Globus pallidus (tissue), 1 donor: Measurements from ENCODE around the gene GALNT2.

Experiments
- DNase-seq: peaks from one replicate; pipeline ENCODE4 v3.0.0-alpha.2; 2015; ENCODE audit warnings: low spot score

The GALNT2 gene

DNA sequence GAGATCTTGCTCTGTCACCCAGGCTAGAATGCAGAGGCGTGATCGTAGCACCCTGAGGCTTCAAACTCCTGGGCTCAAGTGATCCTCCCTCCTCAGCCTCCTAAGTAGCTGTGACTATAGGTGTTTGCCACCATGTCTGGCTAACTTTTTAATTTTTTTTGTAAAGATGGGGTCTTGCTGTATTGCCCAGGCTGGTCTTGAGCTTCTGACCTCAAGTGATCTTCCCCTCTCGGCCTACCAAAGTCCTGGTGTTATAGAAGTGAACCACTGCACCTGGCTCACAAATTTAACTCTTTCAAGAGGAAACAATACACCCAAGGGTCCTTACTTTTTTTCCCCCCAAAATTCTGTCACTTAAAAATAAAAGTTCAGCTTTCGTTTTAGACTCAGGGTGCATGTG, 62.3 kb downstream of the GALNT2 start:
- DNase-seq, result no peak

DNA sequence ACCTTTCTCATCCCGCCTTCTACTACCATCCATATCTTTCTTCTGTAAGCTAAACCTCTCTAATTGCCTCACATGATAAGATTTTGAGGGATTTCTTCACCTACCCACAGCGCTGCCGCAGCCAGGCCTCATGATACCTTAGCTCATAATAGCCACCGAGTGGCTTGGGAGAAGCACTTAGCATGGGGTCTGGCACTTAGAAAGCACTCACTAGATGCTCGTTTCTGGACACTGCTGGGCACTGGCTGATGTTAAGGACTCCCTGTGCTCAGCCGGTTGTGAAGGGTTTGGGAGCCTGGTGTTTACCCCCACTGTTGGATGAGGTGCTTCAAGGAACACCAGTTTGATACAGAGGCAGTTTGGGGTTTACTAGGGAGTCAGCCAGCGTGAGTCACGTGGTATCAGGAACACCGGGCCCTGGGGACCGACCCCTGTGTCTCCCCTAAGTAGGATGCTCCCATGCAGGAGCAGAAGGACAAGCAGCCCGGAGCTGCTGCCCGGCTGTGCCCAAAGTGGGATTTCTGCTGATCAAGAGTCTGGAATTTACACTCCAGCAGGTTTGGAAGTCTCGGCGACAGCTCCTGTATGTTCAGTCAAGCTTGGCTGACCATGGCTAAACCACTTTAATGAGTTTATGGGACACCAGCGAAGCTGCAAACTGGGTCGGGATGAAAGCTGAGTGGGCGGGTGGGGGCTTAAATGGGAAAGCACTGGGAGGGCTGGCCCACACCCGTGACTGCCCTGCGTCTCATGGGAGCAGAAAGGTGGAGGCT, 63.3 kb downstream of the GALNT2 start:
- no peak for DNase-seq

DNA sequence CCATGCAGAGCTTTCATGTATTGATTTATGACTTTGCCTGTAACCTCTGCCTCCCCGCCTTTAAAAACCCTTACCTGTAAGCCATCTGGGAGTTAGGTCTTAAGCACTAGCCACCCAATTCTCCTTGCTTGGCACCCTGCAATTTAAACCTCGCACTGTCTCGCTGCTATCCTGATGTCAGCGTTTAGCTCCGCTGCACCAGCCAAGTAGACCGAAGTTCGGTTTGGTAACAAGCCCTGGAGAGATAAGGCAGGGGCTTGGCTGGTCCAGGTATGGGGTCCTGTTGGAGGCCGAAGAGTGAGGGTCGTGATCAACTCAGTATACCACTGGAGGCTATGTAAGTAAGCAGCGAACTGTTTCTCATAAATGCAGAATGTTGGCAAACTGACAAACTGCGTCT, 64.4 kb downstream of the GALNT2 start:
- DNase-seq, result no peak

DNA sequence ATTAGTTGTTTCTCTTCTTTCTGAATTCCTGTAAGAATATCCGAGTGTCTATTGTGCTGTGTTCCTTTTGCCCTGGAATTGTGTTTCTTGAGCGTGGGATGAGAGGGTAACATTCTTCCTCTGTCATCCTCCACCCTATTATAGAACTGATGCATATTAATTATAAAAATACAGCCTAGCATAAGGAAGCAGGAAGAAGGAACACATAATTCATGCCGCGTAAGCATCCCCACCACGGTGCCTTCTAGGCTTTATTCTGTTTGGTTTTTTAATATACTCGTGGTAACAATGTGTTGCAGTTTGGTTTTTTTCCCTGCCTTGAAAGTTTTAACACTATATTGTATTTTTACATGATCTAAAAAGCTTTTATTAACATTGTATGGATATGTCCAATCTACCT, 65.7 kb downstream of the GALNT2 start:
- no peak for DNase-seq

DNA sequence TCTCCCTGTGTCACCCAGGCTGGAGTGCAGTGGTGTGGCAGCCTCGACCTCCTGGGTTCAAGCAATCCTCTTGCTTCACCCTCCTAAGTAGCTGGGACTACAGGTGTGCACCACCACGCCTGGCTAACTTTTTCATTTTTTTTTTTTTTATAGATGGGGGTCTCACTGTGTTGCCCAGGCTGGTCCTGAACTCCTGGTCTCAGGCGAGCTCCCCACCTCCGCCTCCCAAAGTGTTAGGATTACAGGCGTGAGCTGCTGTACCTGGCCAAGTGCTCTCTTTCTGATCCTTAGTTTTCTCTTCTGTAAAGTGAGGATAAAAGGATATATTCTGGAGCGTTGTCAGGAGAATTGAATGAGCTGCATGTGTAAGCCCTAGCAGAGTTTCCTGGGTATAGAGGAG, 68.7 kb downstream of the GALNT2 start:
- no peak for DNase-seq

DNA sequence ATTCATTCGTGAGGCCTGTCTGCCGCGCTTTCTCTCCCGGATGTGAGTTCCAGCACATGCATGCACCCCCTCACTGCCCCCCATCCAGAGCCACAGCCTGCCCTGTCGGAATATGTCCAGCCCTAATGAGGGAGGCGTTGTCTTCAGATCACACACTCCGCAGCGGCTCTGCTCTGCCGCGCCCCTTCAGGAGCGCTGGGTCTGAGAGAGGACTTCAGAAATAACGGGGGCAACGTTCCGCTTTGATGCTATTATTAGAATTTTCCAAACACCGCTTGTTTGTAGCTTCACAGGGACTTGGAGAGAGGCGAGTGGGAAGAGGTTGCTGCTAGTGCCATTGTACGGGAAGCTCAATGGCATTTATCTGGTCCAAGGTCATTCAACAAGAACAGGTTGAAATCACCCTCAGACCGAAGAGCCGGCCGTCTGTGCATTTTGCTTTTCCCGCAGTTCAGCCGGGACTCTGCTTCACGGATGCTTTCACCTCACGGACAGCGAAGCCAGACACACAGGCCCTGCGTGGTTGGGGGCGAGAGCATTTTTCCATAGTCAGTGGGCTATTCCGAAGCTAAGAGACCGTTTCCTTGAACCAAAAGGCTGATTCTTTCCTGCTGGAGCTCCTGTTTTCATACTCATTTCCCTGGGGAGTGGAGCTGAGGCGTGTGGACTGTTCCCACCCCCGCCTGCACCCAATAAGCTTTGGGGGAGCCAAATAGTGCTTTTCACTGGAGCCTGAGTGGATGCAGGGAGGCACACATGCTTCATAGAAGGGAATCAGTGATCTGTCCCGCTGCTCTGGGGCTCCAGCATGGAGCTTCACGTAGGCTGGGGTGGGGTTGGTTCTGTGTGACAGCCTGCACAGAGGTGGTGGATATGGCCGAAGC, 69.7 kb downstream of the GALNT2 start:
- no peak for DNase-seq

DNA sequence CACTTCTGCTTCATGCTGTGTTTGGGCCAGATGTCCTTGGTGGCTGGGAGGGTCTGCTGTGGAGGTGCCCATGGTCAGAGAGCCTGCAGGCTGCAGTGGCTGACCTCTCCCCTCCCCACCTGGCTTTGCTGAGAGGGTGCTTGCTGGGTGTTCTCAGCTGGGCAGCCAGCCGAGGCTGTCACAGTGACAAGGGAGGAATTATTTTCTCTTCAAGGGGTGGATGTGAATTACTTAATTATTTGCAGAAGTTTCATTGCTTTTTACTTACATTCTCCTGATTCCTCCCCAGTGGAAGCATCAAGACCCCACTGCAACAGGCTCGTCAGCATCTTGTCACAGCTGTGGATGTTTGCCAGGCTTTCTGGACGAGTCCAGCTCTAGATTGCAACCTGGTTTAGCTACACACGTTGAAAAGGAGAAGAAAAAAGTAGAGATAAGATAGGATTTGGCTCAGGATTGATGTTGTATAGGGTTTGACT, 70.3 kb downstream of the GALNT2 start:
- no peak for DNase-seq

DNA sequence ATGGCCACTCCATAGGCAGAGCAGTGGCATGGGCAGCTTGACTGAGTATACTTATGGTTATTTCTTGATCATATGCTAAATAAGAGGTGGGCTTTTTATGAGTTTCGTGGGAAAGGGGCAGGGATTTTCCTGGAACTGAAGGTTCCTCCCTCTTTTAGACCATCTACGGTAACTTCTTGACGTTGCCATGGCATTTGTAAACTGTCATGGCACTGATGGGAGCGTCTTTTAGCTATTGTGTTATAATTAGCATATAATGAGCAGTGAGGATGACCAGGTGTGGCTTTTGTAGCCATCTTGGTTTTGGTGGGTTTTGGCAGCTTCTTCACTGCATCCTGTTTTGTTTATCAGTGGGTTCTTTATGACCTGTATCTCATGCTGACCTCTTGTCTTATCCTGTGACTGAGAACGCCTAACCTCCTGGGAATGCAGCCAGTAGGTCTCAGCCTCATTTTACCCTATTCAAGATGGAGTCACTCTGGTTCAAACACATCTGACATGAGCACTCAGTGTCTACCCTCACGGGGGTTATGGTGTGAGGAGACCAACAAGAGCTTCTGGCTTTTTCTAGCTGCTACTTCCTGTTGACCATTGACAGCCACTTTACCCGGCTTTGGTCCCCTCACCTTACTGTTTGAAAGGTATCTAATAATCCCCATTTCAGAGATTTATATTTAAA, 71.7 kb downstream of the GALNT2 start:
- DNase-seq, result no peak

DNA sequence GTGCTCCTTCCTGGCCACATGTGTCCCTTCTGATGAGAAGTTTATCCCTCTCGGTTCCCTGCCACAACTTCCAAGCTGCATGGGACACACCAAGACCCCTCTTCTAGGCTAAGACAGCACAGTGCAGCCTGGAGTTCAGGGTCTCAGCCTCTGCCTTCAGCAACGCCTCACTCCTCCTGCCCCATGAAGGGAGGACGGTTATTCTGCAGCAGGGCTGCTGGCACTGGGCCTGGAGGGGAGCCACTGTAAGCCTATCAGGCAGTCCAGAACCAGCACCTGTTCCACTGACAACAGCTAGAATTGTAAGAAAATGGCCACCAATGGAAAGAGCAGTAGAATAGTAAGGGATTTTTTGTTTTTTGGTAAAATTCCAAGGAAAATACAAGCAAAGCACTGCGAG, 72.3 kb downstream of the GALNT2 start:
- no peak for DNase-seq

DNA sequence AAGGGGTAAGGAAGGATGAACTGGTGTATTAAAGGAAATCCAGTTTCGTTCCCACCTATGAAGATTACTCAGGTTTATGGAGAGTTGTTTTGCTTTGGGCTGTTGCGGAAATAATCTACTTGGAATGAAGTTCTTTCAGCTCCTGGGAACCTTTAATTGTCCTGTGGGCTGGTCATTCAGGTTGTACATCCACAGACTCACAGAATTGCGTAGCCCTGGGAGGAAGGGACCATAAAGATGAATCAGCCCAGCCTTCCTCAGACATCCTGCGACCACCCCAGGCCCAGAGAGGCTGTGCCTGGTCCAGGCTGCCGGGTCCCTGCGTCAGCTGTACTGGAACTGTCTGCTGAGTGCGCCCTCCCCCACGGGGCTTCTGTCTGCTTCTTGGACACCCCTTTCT, 72.7 kb downstream of the GALNT2 start:
- DNase-seq, result no peak

DNA sequence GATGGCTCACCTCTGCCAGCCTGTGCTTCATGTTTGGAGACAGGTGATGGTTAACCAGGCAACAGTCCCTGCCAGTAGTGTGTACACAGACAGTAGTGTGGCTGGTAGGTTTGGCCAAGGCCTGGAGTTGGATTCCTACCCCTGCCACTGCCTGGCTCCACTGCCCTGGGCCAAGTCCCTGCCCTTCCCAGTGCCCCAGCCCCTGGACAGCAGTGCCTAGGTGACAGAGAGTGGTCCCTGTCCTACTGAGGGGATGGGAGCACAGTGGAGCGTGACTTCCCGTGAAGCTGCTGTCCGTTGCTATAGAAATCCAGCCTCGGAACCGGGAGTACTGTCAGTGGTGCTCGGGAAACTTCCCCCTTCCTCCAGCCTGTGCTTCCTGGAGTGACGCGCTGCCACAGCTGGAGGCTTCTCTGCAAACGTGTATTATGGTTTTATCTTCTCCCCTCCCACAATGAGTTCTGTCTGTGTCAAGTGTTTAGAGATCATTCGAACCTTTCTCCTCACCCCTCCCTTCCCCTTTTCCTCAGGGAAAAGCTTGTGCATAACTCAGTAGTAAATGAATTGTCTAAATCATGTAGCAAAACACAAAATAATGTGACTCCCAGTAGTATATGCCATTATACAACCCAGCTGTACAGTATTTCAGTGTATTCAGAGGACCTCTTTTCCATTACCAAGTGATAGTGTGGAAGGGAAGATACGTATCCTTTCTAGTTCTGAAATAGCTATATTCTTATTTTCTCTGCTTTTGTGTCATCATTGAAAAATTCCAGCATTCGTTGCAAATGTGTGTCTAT, 73.4 kb downstream of the GALNT2 start:
- no peak for DNase-seq

DNA sequence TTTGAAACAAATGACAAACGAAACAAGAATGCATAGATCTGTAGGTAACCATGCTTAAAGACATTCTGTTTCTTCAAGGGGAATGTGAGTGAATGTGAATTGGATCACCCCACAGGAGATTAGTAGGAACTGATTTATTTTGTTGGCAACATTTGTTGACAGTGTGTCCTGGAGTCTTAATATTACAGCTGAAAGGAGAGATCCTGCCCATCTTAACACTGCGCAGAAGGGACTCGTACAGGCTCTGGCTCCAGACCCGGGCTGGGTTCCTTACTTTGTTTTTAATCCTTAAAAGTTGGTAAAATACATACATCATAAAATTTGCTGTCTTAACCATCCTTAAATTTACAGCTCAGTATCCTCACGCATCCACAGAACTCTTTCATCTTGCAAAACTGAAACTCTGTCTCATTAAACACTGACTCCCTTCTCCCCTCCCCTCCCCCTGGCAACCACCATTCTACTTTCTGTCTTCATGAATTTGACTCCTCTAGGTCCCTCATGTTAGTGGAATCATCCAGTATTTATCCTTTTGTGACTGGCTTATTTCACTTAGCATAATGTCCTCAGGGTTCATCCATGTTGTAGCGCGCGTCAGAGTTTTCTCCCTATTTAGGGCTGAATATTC, 74.1 kb downstream of the GALNT2 start:
- DNase-seq, result no peak

DNA sequence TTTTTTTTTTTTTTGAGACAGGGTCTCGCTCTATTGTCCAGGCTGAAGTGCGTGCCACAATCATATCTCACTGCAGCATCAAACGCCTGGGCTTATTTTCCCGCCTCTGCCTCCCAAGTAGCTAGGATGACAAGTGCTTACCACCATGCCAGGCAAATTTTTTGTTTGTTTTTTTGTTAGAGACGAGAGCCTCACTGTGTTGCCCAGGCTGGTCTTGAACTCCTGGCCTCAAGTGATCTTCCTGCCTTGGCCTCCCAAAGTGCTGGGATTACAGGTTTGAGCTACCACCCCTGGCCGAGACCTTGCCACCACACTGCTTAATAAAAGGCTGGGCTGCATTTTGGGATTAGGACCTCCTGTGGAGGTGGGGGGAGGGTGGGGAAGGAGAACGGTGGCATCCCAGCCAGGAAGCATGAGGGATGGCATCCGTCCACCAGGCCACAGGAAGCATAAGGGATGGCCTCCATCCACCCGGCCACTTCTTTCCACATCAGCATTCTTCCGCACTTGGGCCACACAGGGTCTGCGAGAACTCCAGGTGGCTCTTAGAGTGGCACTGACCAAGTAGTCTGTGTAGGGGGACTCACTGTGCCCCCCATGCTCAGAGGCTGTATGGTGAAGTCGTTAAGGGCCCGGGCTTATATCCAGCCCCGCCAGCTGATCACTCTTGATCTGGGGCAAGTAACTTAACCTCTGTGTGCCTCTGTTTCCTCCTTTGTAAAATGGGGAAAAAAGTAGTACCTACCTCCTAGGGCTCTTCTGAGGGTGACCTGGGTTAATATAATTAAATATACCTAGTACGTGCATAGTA, 75.0 kb downstream of the GALNT2 start:
- no peak for DNase-seq

DNA sequence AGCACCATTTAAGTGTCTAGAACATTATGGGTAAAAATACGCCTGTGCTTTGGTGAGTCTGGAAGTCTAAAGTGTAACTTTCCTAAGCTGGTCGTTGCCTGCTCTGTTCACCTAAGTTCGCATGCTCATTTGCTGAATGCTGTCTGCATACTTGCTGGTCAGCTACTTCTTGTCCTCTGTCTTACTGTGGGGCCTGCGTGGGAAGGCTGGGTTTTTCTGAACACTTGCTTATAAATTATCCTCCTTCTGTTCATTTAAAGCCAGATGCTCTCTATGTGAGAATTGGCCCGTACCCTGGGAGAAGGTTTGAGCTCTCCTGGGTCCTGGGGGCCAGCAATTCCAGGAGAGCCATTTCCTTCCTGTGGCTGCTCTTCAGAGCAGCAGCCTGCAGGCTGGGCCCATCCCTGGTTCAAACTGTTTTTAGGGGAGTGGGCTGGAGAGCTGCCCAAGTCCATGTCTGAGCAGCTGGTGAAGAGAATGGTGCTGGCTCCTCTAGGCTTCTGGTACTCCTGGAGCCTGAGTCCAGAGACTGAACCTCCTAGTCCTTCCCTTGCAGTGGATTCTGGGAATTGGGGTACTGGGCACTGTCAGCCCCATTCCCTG, 75.7 kb downstream of the GALNT2 start:
- no peak for DNase-seq

DNA sequence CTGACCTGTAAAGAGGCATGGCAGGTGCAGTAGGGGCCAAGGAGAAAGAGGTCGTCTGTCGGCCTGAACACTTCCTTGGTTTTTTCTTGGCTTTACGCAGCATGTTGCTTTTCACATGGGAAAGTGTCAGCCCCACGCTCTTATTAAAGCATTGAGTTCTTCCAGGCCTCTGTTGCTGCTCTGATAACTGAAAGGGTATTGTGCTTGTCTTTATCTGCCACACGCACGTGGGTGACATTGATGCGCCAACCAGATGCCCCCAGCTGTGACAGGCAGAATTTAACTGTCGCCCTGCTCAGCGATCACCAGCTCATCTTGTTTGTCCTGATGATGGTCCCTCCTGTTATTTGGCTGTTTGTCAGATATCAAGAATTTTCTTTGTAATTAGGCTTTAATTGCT, 76.5 kb downstream of the GALNT2 start:
- no peak for DNase-seq

DNA sequence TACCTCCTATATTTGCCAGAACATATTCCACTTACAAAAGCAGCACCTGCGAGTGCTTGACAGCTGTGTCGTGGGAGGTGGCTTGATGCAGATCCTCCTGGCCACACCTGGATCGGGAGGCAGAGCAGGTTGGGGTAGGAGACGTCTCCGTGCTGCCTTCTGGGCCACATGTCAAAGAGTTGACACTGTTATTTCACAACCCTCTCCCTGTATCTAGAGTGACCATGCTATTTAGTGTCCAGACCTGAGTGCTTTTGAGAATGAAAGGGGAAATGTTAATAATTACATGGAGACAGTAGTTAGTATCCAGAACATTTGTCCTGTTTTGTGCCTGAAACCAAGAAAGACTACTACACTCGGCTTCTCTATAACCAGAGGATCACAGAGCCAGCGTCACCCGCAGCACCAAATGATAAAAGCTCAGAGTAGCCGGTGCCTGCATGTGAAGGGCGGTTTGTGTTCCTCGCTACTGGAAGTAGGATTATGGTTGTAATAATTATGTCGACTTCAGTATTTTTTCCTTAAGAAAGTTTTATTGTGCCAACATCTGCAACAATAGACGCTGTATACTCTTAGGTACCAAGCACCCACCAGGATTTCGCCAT, 77.1 kb downstream of the GALNT2 start:
- no peak for DNase-seq

DNA sequence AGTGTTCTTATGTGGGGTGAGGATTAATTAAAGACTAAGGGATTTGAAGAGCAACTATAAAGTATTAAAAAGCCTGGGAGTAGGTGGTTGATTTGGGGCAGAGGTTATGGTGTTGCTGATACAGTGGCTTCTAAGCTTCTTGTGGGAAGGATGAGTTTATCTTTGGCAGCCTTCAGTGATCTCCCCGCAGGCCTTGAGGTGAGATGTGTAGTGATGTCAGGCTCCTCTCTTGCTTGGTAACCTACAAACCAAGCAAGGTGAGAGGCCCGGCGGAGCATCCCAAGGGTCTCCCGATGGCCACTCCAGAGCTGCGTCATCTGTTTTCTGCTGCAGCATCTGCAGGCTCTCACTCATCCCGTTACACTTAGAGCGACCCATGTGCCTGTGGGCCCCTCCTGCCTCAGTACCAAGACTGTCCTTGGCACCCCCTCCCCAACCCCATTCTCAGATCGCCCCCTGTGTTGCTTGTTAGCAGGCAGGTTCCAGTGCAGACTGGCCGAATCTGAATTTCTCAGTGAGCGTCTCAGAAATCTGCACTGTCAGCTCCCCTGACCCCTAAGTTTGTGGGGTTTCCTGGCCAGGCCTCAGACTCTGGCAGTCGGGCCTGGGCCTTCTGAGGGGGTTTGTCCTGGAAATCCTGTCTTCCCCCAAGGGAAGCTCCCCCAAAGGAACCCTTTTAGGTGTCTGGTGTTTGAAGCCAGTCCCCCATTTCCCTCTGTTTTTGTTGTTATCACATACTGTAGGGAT, 77.9 kb downstream of the GALNT2 start:
- no peak for DNase-seq

DNA sequence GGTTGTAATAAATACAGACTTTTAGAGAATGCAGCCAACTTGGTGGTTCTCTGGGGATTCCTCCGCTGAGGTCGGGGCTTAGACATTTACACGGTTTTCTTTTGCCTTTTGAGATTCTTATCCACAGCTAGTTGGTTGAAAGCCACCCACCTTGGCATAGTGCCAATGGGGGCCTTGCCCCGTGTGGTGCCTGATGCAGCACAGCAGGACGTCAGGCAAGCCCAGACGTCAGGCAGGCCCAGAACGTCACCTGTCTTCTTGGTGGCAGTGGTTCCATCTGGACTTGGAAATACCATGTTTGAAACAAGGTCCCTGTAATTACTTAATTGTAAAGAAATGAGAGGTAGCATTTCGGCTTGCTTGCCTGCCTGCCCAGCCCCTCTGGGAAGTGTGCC, 78.5 kb downstream of the GALNT2 start:
- DNase-seq, result no peak

DNA sequence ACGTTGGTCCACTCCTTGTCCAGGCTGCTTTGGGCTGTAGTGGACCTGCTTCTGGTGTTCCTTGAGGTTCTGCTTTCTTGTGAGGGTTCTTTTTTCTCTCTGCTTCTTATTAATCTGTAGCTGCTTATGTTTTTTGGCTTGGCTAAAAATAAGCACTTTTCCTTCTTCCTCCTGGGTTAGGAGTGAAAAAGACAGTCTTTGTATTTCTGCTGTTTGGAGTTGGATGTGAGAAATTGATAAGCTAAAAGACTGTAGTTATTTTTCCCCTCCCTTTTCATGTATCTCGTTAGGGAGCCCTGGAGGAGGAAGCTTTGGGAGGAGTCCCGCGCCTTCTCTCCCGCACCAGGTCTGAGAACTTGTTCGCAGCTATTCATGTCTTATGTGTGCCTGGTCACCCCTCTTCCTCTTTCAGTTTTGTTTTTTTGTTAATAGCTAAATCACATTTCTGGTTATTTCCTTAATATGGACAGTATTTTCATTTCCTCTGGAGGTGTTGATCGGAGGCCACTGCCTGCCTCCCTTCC, 79.0 kb downstream of the GALNT2 start:
- DNase-seq, result no peak
